ENCODE measurements around the gene CHRNA3.

CHRNA3 gene

DNA sequence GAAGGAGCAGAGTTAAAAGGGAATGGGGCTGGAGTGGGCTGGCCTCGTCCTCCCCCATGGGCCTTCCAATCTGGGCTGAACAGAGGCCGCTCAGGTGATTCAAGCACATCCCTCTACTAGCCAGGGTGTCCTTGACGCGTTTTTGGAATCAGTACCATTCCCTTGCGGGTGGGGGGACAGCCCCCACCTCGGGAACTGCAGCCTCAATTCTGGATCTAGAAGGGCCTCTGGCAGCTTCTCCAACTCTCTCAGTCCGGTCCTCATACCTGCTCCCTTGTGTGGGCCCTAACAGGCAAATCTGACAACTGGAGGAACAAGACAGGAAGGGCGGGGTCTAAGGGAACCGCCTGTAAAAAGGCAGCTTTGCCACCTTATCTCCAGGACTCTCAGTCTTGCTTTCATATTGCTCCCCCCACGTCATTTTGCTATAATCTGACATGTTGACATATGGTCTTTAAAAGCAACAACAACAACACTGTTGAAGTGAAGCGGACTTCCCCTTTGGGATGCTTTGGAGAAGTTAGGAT, 21.0 kb upstream of the CHRNA3 start:
- H2AFZ ChIP-seq (ENCODE audit: low read length), result no peak overlapping the region
- H4K20me1 ChIP-seq (ENCODE audit: insufficient read depth, low read length), result no peaks in the 10 kb centered on the region
- no peaks in the 10 kb centered on the region for H3K9me3 ChIP-seq (replicated peaks; ENCODE audit: insufficient read depth, low read length)
- no peaks in the 10 kb centered on the region for H3K4me1 ChIP-seq (ENCODE audit: low read length)
- H3K9me2 ChIP-seq (replicated peaks; ENCODE audit: insufficient read depth, low read length), result no peaks in the 10 kb centered on the region
- H3K4me3 ChIP-seq (ENCODE audit: low read length), result no peak overlapping the region
- DNase-seq, result no peak
- no peaks in the 10 kb centered on the region for H3K27me3 ChIP-seq (replicated peaks; ENCODE audit: insufficient read depth, low read length)
- H3K9ac ChIP-seq (ENCODE audit: low read length), result no peak overlapping the region
- no peaks in the 10 kb centered on the region for H3K36me3 ChIP-seq (replicated peaks; ENCODE audit: insufficient read depth, low read length)
- no peaks in the 10 kb centered on the region for H3F3A ChIP-seq (ENCODE audit: insufficient read depth, low read length)
- H3K79me2 ChIP-seq (ENCODE audit: low read length), result no peaks in the 10 kb centered on the region
- TF ChIP-seq EZH2phosphoT487 (IDR thresholded peaks at IDR 0.05; ENCODE audit: low read length) (no peak), EZH2 (optimal IDR thresholded peaks at IDR 0.05; ENCODE audit: low read depth, low read length) (no peak)
- TF ChIP-seq, protein P1, sequence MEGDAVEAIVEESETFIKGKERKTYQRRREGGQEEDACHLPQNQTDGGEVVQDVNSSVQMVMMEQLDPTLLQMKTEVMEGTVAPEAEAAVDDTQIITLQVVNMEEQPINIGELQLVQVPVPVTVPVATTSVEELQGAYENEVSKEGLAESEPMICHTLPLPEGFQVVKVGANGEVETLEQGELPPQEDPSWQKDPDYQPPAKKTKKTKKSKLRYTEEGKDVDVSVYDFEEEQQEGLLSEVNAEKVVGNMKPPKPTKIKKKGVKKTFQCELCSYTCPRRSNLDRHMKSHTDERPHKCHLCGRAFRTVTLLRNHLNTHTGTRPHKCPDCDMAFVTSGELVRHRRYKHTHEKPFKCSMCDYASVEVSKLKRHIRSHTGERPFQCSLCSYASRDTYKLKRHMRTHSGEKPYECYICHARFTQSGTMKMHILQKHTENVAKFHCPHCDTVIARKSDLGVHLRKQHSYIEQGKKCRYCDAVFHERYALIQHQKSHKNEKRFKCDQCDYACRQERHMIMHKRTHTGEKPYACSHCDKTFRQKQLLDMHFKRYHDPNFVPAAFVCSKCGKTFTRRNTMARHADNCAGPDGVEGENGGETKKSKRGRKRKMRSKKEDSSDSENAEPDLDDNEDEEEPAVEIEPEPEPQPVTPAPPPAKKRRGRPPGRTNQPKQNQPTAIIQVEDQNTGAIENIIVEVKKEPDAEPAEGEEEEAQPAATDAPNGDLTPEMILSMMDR (IDR thresholded peaks at IDR 0.05; ENCODE audit: low read length), result no peak
- H3K27ac ChIP-seq (ENCODE audit: low read length), result no peak overlapping the region
- H3K4me2 ChIP-seq (ENCODE audit: low read depth, low read length), result no peak overlapping the region

DNA sequence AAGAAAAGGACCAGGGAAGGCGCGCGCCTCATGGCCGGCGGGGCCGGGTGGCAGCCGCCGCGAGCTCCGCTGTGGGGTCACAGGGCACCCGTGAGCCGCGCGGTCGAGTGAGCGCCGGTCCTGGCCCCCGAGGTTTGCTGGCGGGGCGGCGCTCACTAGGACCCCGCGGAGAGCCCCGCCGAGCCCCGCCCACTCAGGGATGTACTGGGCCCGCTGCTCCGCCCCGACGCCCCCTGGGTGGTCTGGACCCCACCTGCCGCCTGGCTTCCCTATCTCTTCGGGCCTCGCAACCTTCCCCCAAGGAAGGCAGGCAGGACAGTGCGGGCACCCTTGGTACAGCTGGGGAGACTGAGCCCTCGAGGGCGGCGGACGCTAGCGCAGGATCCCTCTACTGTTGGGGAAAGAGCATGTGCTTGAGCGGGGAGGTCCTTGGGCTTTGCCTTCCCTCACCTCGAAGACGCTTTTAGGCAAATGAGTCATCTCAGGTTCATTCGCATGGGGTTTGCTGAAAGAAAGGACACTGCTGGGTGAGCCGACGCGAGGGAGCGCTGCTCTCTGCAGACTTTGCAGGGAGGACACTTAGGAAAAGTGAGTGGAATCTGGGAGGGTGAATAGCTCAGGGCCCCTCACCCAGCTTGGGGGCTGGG, 20.4 kb upstream of the CHRNA3 start, which contains the start of gene CHRNB4:
CHRNB4 (minus strand) TSS at position 109 of the 647 bp plus-strand sequence; CDS start at position 32, 77 bp downstream.
- Histone ChIP-seq H3K36me3 (replicated peaks; ENCODE audit: insufficient read depth, low read length) (no peaks in the 10 kb centered on the region), H4K20me1 (ENCODE audit: insufficient read depth, low read length) (no peaks in the 10 kb centered on the region), H3F3A (ENCODE audit: insufficient read depth, low read length) (no peaks in the 10 kb centered on the region), H3K27me3 (replicated peaks; ENCODE audit: insufficient read depth, low read length) (no peaks in the 10 kb centered on the region), H3K9me3 (replicated peaks; ENCODE audit: insufficient read depth, low read length) (no peaks in the 10 kb centered on the region), H3K4me3 (ENCODE audit: low read length) (no peak within 1 kb of the TSS), H3K27ac (ENCODE audit: low read length) (no peak within 1 kb of the TSS), H3K4me1 (ENCODE audit: low read length) (no peaks in the 10 kb centered on the region), H3K79me2 (ENCODE audit: low read length) (no peaks in the 10 kb centered on the region), H2AFZ (ENCODE audit: low read length) (0 out of 2 replicates have a peak within 1 kb of the TSS, but pooled peaks have one; percentile 23), H3K9ac (ENCODE audit: low read length) (no peak within 1 kb of the TSS), H3K9me2 (replicated peaks; ENCODE audit: insufficient read depth, low read length) (no peaks in the 10 kb centered on the region), H3K4me2 (ENCODE audit: low read depth, low read length) (no peak within 1 kb of the TSS)
- TF ChIP-seq, protein P1 (IDR thresholded peaks at IDR 0.05; ENCODE audit: low read length), result no peak
- no peak for TF ChIP-seq EZH2phosphoT487 (IDR thresholded peaks at IDR 0.05; ENCODE audit: low read length)
- no peak for TF ChIP-seq EZH2 (optimal IDR thresholded peaks at IDR 0.05; ENCODE audit: low read depth, low read length)
- DNase-seq, result no peak

DNA sequence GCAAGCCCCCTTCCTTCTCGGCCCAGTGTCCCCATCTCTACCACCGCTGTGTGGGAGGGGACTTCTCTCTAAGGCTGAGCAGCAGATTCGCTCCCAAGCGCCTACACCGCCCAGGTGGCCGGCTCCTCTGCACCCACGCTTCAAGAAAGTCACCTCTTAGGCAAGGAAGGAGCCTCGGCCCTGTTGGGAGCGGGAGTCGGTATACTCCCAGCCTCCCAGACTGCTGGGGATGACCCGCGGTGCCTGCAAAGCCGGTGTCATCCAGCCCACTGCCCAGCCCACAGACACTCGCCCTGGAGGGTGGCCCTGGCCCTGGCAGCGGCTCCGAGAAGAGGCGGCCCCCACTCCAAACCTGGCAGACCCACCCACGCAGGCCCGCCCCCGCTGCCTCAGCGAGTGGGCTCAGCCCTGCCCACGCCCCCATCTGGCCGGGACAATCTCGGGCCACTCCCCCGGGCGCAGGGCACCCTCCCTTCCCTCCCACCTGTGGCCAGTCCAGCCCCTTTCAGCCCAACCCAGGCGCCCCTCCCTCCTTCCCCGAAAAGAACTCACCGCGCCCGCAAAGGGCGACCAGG, 19.8 kb upstream of the CHRNA3 start:
- Histone ChIP-seq H4K20me1 (ENCODE audit: insufficient read depth, low read length) (no peaks in the 10 kb centered on the region), H3K4me3 (ENCODE audit: low read length) (no peak overlapping the region), H3K9me2 (replicated peaks; ENCODE audit: insufficient read depth, low read length) (no peaks in the 10 kb centered on the region), H3K4me2 (ENCODE audit: low read depth, low read length) (no peak overlapping the region), H3K4me1 (ENCODE audit: low read length) (no peaks in the 10 kb centered on the region), H3K27ac (ENCODE audit: low read length) (no peak overlapping the region), H3K27me3 (replicated peaks; ENCODE audit: insufficient read depth, low read length) (no peaks in the 10 kb centered on the region), H3K36me3 (replicated peaks; ENCODE audit: insufficient read depth, low read length) (no peaks in the 10 kb centered on the region), H3K79me2 (ENCODE audit: low read length) (no peaks in the 10 kb centered on the region), H3K9ac (ENCODE audit: low read length) (no peak overlapping the region), H2AFZ (ENCODE audit: low read length) (0 out of 2 replicates have a peak overlapping the region, but pooled peaks have one; percentile 23), H3K9me3 (replicated peaks; ENCODE audit: insufficient read depth, low read length) (no peaks in the 10 kb centered on the region), H3F3A (ENCODE audit: insufficient read depth, low read length) (no peaks in the 10 kb centered on the region)
- no peak for DNase-seq
- TF ChIP-seq EZH2phosphoT487 (IDR thresholded peaks at IDR 0.05; ENCODE audit: low read length) (no peak), EZH2 (optimal IDR thresholded peaks at IDR 0.05; ENCODE audit: low read depth, low read length) (no peak)
- TF ChIP-seq, protein P1 (IDR thresholded peaks at IDR 0.05; ENCODE audit: low read length), result no peak
